GM12878 (cell line): Measurements from ENCODE around the gene BIN1. TPM values are rescaled to one million over a fixed set of nuclear protein-coding genes. Genes with fewer than 3 reads are reported as not detected.
"Not testable (repeated sequence)": the region's sequence is repeated elsewhere in the genome, so short reads cannot be mapped to it uniquely, and the experiment has no call there.

ENCODE experiments used
- ATAC-seq: fragments of 200-7000 bp; cut with Tn5 transposase; 3 replicates; pipeline ENCODE4 v1.9.1; 2020; ENCODE audit warnings: mild to moderate bottlenecking, moderate library complexity
- BruUV-seq: library from RNA; stranded (reverse); fragments of 400-500 nt; replicated peaks from 2 replicates; lab custom pipeline; 2021; lab: Mats Ljungman, UMichigan
- CTCF ChIA-PET: fragments of 300-600 bp; sonication (Branson Sonifier 250); formaldehyde crosslinking; extraction: SDS; loops from one replicate; lab custom pipeline; 2021; ENCODE audit warnings: inconsistent platforms; lab: Yijun Ruan, JAX
- POLR2A ChIA-PET: fragments of 350-600 bp; formaldehyde crosslinking; extraction: SDS; loops from one replicate; lab custom pipeline; 2021; ENCODE audit warnings: inconsistent platforms; lab: Charles Lee
- RAD21 ChIA-PET: fragments of 300-600 bp; sonication (Branson Sonifier 250); formaldehyde crosslinking; loops from one replicate; lab custom pipeline; 2023; ENCODE audit warnings: antibody characterized with exemption; ENCODE audit not compliant: unreplicated experiment; lab: Charles Lee
- SMC1A ChIA-PET: fragments of 300-600 bp; sonication (Branson Sonifier 250); formaldehyde crosslinking; loops from one replicate; lab custom pipeline; 2023; ENCODE audit not compliant: unreplicated experiment, uncharacterized antibody; lab: Charles Lee
- DNase-seq: peaks from one replicate; pipeline ENCODE4 v3.0.0-alpha.2; 2011; ENCODE audit warnings: low read depth, low spot score
- FAIRE-seq: peaks from 3 replicates; lab custom pipeline; 2011; peaks lifted over from hg19 to GRCh38; lab: Jason Lieb, UNC
- H2AFZ ChIP-seq: 2 replicates; pipeline ENCODE4 v1.6.0; 2011; ENCODE audit warnings: low read depth, low read length, control low read depth; ENCODE audit not compliant: control insufficient read depth
- H3K27ac ChIP-seq: 2 replicates; pipeline ENCODE4 v1.5.1; 2011; ENCODE audit warnings: control low read depth; ENCODE audit not compliant: control insufficient read depth, insufficient read depth
- H3K27me3 ChIP-seq, 2 experiments: replicated peaks in 1 of 2; 2 replicates each; pipeline versions ENCODE4 v1.6.0 to v1.6.1; 2011; ENCODE audit warnings: low read length in 1 of 2; ENCODE audit not compliant: control insufficient read depth in 2 of 2, insufficient read depth in 2 of 2
- H3K36me3 ChIP-seq, 2 experiments: 2 replicates each; pipeline ENCODE4 v1.5.1; 2011; ENCODE audit warnings: low read length in 1 of 2; ENCODE audit not compliant: control insufficient read depth in 2 of 2, insufficient read depth in 2 of 2
- H3K4me1 ChIP-seq: 2 replicates; pipeline ENCODE4 v1.6.1; 2011; ENCODE audit warnings: mild to moderate bottlenecking, low read length, moderate library complexity, mixed read lengths; ENCODE audit not compliant: control insufficient read depth, insufficient read depth
- H3K4me2 ChIP-seq: 2 replicates; pipeline ENCODE4 v1.6.0; 2011; ENCODE audit warnings: control low read depth; ENCODE audit not compliant: control insufficient read depth, insufficient read depth
- H3K4me3 ChIP-seq: fragments of 200-600 bp; sonication (generic); 2 replicates; pipeline ENCODE4 v1.5.1; 2016
- H3K79me2 ChIP-seq: 2 replicates; pipeline ENCODE4 v1.6.0; 2011; ENCODE audit warnings: low read length; ENCODE audit not compliant: control insufficient read depth, insufficient read depth
- H3K9ac ChIP-seq: 2 replicates; pipeline ENCODE4 v1.8.0; 2011; ENCODE audit warnings: low read length, control low read depth, mixed read lengths; ENCODE audit not compliant: control insufficient read depth, insufficient read depth
- H3K9me3 ChIP-seq: replicated peaks from 3 replicates; pipeline ENCODE4 v1.5.1; 2011; ENCODE audit warnings: mild to moderate bottlenecking, low read length; ENCODE audit not compliant: control insufficient read depth, insufficient read depth
- H4K20me1 ChIP-seq: 2 replicates; pipeline ENCODE4 v1.6.0; 2011; ENCODE audit not compliant: control insufficient read depth, insufficient read depth
- ATF3 ChIP-seq: IDR thresholded peaks from 2 replicates; pipeline ENCODE4 v1.6.1; 2011; ENCODE audit warnings: low read depth, mild to moderate bottlenecking, low read length, moderate library complexity, borderline replicate concordance; ENCODE audit errors: extremely low read depth
- BACH1 ChIP-seq: fragments of 450-650 bp; IDR thresholded peaks from 2 replicates; pipeline ENCODE4 v1.6.1; 2017; ENCODE audit warnings: mild to moderate bottlenecking, borderline replicate concordance
- HCFC1 ChIP-seq: fragments of 150-350 bp; IDR thresholded peaks from 2 replicates; pipeline ENCODE4 v1.6.1; 2014; ENCODE audit warnings: low read length
- IRF4 ChIP-seq: IDR thresholded peaks from 2 replicates; pipeline ENCODE4 v1.6.1; 2011; ENCODE audit warnings: low read depth, low read length
- MYC ChIP-seq: IDR thresholded peaks from 2 replicates; pipeline ENCODE4 v1.6.1; 2011; ENCODE audit warnings: mild to moderate bottlenecking, low read length, moderate library complexity, inconsistent platforms; ENCODE audit not compliant: insufficient read depth, insufficient replicate concordance, insufficient read length, severe bottlenecking
- NRF1 ChIP-seq: conservative IDR thresholded peaks from 2 replicates; pipeline ENCODE4 v1.6.1; 2011; ENCODE audit warnings: mild to moderate bottlenecking, low read depth, low read length, improper control_type of control experiment
- TAF1 ChIP-seq: IDR thresholded peaks from 2 replicates; pipeline ENCODE4 v1.6.1; 2011; ENCODE audit warnings: mild to moderate bottlenecking, low read depth, low read length, borderline replicate concordance
- TCF3 ChIP-seq: IDR thresholded peaks from 2 replicates; pipeline ENCODE4 v1.6.1; 2012; ENCODE audit warnings: low read depth, mild to moderate bottlenecking, low read length, borderline replicate concordance; ENCODE audit not compliant: insufficient read depth
- YBX1 ChIP-seq: fragments of 450-650 bp; IDR thresholded peaks from 2 replicates; pipeline ENCODE4 v1.6.1; 2016; ENCODE audit warnings: antibody characterized with exemption
- WGBS: methylation state at CpG from one replicate; pipeline ENCODE4 v1.1.6; 2016; ENCODE audit warnings: low lambda C conversion rate; ENCODE audit not compliant: insufficient replicate concordance, insufficient coverage; ENCODE audit errors: missing lambda C conversion rate; 5-methylcytosine and 5-hydroxymethylcytosine counted together
- in situ Hi-C: fragments of 300-500 bp; cut with MboI; formaldehyde crosslinking; loops from 9 replicates; pipeline ENCODE4 v1.14.3; 2018; ENCODE audit warnings: mixed read lengths
- intact Hi-C: fragments of 100-400 bp; cut with micrococcal nuclease; formaldehyde crosslinking; loops from one replicate; pipeline ENCODE4 v1.14.2; 2022; ENCODE audit not compliant: unreplicated experiment
- polyA plus RNA-seq, 11 experiments: library from polyadenylated mRNA; depleted of rRNA in 4 of 11; unstranded in 6 of 11; stranded (reverse) in 5 of 11; fragments of >200 nt; fragmentation: Nextera tagmentation in 4 of 11; fragmentation: Illumina TruSeq in 1 of 11; extraction: Ambion mirVana in 4 of 11; extraction: Trizol in 1 of 11; gene quantifications; 1 replicate in 1 of 11; 2 replicates in 10 of 11; pipeline versions ENCODE4 v1.2.1 to v1.2.3, GENCODE V29; 2011 to 2016; ENCODE audit warnings: inconsistent platforms in 2 of 11, missing spikeins in 2 of 11, low read depth in 1 of 11
- total RNA-seq, 4 experiments: library from RNA; depleted of rRNA in 3 of 4; stranded (reverse); fragments of >200 nt in 3 of 4; fragmentation: Illumina TruSeq in 1 of 4; extraction: Trizol in 1 of 4; gene quantifications; 2 replicates each; pipeline versions ENCODE4 v1.2.1 to v1.2.3, GENCODE V29; 2013 to 2021
- TF ChIP-seq, protein P1 (sequence below): IDR thresholded peaks from 2 replicates; pipeline ENCODE4 v1.6.1; 2012; ENCODE audit warnings: low read depth, low read length, improper control_type of control experiment

BIN1 gene
- total and polyA plus RNA-seq, 10 of the 15 experiments (the other 5 are each of a cell fraction or from before 2014, with no cell fraction given): 0.32 to 21.3 (median 11.2) TPM

DNA sequence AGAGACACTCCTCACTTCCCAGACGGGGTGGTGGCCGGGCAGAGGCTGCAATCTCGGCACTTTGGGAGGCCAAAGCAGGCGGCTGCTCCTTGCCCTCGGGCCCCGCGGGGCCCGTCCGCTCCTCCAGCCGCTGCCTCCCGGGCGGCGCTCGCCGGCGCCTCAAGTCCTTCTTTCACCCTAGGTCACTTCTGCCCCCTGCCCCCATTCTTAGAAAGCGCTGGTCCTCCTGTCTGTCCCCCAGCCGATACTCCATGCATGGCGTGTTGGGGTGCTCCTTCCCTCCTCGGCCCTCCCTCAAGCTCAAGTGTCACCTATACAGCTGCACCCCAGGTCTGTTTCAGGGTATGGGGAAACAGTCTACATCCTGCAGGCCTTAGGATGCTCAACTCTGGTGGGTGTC, 13.5 kb upstream of the BIN1 start:
- FAIRE-seq, ATAC-seq, H3K9ac ChIP-seq, DNase-seq, H3K79me2 ChIP-seq, H2AFZ ChIP-seq, in situ Hi-C loops, H3K4me3 ChIP-seq, SMC1A ChIA-PET, H3K9me3 ChIP-seq, CTCF ChIA-PET, POLR2A ChIA-PET, intact Hi-C loops, H3K27me3 ChIP-seq, H3K4me1 ChIP-seq, H4K20me1 ChIP-seq, RAD21 ChIA-PET, H3K4me2 ChIP-seq, H3K27ac ChIP-seq, BruUV-seq, H3K36me3 ChIP-seq: not testable (repeated sequence)
- 80% methylated on average over 10 of the region's 20 CpGs for WGBS

GRCh38 chr2:127118467-127118866, 11.5 kb upstream of the BIN1 start:
- H3K27me3 ChIP-seq: no peaks in the 10 kb centered on the region
- FAIRE-seq (no peak), ATAC-seq (no peak), DNase-seq (no peak)
- ChIA-PET POLR2A (no interaction called here), RAD21 (no interaction called here), CTCF (no interaction called here), SMC1A (no interaction called here)
- no peaks in the 10 kb centered on the region for H4K20me1 ChIP-seq
- no peak overlapping the region for H3K27ac ChIP-seq
- H3K9me3 ChIP-seq: no peaks in the 10 kb centered on the region
- in situ Hi-C loops: no loop called here
- intact Hi-C loops: no loop called here
- H3K4me3 ChIP-seq: no peak overlapping the region
- H3K4me2 ChIP-seq: no peak overlapping the region
- H3K79me2 ChIP-seq: no peaks in the 10 kb centered on the region
- no peak overlapping the region for H2AFZ ChIP-seq
- no peaks in the 10 kb centered on the region for H3K36me3 ChIP-seq
- no peaks in the 10 kb centered on the region for H3K4me1 ChIP-seq
- no TSS peak for BruUV-seq
- no peak overlapping the region for H3K9ac ChIP-seq
- TF ChIP-seq HCFC1 (no peak), ATF3 (no peak), NRF1 (no peak), IRF4 (no peak), YBX1 (no peak), TCF3 (no peak), BACH1 (no peak), TAF1 (no peak), MYC (no peak)
- TF ChIP-seq, protein P1, sequence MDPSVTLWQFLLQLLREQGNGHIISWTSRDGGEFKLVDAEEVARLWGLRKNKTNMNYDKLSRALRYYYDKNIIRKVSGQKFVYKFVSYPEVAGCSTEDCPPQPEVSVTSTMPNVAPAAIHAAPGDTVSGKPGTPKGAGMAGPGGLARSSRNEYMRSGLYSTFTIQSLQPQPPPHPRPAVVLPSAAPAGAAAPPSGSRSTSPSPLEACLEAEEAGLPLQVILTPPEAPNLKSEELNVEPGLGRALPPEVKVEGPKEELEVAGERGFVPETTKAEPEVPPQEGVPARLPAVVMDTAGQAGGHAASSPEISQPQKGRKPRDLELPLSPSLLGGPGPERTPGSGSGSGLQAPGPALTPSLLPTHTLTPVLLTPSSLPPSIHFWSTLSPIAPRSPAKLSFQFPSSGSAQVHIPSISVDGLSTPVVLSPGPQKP: no peak
- TF ChIP-seq, all 136 proteins: peak for 0
- WGBS: 51% methylated on average over 6 of the region's 6 CpGs
